GM18517 (cell line): ENCODE results near the gene LRRC8D.

Experiments
- ATAC-seq: cut with Tn5 transposase; IDR thresholded peaks from one replicate; pipeline ENCODE4 v1.9.1; 2021; ENCODE audit warnings: mild to moderate bottlenecking, moderate library complexity; ENCODE audit not compliant: unreplicated experiment

The LRRC8D gene

DNA sequence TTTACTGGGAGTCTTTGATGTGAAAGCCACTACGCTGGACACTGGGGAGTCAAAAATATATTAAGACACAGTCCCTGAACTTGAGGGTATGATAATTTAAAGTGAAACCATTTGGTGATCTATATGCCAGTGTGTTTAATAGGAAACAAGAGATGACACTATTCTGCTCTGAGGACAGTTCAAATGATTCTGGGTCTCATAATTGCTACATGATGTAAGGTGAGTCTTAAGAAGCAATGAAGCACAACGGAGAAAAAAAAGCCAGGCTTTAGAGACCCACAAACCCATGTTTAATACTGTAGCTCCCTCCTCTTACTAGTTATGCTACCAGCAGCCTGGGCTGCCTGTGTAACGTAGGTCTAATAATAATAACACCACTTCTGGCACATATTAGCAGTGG is 14.2 kb upstream of the LRRC8D start:
- no peak for ATAC-seq

DNA sequence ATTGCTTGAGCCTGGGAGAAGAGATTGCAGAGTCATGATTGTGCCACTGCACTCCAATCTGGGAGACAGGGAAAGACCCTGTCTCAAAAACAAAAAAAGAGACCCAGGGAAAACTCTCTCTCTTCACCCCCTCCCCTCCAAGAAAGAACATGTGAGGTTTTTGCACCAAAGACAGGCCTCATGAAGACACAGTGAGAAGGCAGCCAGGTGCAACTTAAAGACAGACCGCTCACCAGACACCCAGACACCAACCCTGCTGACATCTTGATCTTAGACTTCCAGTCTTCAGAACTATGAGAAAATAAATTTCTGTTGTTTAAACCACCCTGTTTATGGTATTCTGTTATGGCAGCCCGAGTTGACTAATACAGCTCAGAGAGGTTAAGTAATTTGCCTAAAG is 13.3 kb upstream of the LRRC8D start:
- ATAC-seq: no peak

DNA sequence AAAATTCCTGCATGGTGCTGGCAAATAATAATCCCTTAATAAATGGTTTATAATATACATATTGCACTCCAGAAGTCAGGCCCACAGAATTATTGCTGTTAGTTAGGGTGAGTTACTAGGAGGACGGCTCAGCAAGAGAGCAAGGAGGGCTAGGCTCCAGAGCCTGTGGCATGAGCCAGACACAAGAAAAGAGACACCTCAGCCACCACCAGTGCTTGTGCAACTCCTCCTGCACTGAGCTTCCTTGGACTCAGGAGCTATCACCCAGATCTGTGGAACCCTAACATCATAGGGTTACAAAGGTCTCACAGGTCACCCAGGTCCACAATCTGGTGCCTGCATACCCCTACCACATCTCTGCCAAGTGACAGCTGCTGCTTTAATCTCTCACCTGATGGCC is 12.8 kb upstream of the LRRC8D start:
- no peak for ATAC-seq

DNA sequence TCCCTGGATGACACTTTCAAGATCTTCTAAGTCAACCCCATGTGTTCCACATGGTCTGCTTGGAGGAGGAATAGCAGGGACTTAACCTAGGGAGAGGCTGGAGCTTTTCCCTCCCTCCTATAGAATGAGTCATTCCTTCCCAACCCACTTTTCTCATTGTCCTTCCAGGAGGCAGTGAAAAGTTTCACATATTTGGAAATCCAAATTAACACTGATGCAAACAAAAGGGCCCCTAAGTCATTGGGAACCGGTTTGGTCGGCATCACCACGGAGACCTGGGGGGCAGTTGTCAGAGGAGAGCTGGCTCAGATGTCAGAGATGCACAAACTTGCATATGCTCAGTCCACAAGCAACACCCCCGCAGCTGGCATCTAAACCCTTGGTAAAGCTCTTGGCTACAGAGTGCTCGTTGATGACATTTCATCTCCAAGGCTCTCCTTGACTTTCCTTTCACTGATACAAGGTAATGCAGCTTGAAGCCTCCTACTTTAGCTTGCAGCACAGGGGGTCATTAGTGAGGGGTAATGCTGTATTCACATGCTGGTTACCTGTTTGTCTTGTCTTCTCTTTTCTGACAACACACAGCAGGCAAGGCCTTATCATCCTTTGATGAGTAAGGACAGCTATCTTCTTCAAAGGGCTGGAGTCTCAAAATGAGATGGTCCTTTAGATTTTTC is 12.3 kb upstream of the LRRC8D start:
- ATAC-seq: no peak

DNA sequence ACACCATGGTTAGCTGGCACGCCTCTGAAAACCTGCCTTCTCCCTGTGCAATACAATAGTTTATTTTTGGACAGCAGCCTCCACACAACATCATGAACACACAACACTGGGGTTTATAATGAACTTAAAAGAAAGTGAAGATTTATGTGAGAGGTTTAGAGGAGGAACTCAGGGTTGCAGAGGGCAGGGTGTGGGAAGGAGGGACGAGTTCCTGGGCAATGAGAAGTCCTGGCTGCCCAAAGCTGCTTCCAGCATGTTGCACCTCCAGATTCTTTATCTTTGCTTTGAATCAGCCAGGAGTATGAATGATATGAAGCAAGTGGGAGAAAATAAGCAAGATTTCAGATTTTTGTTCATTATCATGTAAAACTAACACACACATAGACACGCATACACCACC is 11.3 kb upstream of the LRRC8D start:
- ATAC-seq: no peak

DNA sequence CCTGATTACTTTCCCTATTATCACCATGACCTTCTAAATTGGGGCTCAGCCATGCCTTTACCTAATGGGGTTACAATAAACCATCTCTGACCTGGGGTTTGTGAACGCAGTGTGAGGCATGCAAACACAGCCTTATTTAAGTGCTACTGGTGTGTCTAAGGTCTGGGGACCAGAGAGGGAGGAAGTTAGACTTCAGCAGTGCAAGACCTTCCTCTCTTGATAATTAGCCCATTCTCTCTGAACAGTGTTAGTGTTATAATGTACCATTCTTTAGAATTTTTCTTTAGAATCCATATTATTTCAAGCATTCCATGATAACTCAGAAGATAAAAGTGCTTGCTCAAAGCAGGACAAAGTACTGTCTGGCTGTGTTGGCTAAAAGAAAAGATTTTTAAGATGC is 10.5 kb upstream of the LRRC8D start:
- ATAC-seq: no peak

DNA sequence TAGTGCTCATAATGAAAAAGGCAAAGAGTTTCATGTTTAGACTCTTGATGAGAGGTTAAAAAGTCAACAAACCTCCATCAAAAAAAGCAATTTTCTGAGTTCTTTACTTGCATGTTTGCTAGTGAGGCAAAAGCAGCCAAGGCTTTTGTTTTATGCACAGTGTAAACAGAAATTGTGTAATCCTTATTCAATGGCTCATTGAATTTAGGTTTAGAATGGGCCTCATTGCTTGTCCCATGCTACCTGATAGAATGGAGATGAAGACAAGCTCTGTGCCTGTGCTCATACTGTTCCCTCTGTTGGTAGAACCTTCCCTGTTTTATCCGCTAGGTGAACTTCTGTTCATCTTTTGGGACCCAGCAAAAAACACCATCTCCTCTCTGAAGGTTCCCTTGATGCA is 10.0 kb upstream of the LRRC8D start:
- ATAC-seq: no peak

DNA sequence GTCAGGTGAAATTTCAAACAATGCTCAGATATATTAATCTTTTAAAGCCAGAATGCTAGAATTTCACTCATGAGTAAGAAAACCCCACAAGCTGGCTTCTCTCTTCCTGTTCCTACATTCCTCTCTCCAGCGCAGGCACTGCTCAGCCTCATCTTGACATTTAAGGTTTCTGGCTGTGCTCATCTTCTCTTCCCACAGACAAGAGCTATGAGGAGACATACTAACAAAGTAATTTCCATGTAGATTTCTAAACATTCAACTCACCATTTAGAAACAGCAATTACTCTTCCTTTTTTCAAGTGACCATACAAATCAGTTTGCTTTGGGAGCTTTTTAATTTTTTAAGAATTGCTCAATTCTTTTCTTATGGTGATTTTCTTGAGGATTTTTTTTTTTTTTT is 7.8 kb upstream of the LRRC8D start:
- ATAC-seq: no peak

DNA sequence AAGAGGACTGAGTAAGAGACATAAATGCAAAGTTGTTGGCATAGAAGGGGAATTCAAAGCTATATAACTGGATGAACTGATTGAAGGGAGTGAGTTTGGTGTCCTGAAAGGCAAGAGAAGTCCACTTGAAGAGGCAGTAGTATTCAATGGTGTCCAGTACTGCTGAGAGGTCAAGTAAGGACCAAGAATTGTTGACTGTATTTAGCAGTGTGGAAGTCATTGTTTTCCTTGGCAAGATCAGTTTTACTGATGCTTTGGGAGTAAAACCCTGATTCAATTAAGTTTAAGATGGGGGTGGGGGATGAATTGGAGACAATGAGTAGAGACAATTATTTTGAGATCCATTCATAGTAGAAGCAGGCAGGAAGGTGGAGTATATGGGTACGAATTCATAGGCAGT is 5.8 kb upstream of the LRRC8D start:
- ATAC-seq: no peak

DNA sequence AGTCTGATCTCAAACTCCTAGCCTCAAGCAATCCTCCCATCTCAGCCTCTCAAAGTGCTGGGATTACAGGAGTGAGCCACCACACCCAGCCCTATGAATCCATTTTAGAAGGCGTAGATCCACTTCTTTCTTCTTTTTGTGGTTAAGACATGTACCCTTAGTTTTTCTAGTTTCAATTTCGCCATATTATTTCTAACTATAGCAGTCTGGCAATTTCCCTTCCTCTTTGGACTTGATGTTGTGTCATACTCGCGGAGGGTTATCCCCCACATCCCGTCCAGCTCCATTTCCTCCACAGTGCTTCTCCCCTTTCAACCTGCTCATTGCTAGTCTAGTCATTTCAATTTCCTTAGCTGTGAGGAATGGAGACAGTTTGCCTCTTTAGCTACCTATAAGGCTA is 5.2 kb upstream of the LRRC8D start:
- peak; percentile 49 for ATAC-seq

DNA sequence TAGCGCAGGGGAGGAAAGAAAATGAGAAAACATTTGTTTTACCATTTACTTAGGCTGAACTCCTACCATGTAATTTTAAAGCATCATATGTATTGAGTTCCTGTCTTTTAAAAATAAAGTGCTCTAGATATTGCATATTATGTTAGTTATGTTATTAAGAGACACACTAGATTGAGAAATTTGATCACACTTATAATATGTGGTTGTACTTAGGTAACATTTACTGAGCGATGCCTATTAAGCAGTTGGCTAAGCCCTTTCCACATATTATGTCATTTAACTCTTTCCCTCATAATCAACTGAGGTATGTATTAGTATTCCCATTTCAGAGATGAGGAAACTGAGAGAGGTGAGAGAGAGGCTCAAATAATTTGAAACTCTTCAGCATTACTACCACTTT is 4.5 kb upstream of the LRRC8D start:
- no peak for ATAC-seq

DNA sequence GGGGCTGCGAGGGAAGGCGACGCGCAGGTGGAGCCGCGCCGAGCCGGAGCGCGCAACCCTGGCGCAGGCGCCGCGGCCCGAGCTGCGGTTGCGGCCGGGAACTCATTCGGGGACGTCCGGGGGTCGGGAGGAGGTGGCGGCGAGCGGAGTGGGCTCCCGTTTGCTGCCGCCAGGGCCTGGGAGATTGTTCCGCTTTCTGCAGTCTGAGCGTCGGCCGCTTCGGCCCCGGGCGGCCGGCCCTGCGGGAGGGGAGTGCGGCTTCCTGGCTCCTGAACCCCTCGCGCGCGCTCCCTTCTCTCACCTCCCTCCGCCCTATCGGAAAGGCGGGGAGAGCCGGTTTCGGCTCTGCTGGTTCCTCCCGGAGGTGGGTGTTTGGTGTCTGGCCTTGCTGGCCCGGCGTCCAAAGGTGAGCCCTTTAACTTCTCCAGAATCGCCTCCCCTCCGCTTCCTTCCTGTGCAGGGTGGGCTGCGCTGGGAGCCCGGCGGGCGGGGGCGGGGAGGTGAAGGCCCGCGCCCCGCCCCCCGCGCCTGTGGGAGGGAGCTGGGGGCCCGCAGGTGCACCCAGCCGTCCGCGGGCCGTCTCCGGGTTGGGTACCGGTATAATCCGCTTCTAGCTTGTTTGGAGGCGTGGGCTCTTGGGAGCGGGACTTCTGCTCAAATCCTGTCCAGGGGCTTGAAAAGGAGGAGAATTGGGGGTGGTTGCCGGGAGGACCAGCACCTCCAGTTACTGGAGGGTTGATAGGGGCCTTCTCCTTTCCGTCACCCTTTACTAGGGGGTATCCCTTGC is 683 bp downstream of the LRRC8D start:
- ATAC-seq: peak; percentile 53

DNA sequence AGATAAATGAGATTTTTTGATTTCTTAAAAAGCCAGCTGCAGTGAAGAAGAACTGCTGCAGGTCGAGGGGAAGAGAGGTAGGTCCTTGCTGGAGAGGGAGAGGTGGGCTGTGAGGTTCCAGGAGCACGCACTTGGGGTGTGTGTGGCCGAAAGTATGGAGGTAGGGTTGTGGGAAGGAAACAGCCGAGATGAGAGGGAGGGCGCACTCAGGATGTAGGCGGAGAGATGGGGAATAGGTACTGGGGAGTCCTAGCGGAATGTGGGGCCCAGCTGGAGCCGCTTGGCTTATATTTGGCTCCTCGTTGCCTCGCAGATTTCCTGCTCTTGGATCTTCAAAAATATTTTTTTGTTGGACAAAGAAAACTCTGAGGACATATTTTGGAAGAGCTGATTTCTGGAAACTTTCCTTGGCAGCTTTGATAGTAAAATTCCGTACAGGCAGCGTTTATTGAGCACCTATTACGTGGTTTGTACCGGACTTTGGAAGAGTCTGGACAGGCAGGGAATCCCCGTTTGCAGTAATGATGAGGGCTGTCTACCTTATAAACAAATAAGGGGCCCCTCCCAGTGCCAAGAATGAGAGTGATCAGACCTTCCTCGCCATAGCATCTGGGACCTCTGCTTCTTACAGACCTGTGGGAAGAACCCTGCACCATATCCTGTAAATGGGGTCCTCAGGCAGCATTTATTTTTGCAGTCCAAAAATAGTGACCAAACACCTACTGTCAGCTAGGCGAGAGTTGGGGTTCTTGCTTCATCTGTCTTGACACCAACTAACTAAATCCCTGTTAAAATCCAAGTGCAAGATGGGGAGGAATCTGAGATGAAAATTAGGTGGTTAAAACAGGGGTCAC is 1.5 kb downstream of the LRRC8D start:
- no peak for ATAC-seq

DNA sequence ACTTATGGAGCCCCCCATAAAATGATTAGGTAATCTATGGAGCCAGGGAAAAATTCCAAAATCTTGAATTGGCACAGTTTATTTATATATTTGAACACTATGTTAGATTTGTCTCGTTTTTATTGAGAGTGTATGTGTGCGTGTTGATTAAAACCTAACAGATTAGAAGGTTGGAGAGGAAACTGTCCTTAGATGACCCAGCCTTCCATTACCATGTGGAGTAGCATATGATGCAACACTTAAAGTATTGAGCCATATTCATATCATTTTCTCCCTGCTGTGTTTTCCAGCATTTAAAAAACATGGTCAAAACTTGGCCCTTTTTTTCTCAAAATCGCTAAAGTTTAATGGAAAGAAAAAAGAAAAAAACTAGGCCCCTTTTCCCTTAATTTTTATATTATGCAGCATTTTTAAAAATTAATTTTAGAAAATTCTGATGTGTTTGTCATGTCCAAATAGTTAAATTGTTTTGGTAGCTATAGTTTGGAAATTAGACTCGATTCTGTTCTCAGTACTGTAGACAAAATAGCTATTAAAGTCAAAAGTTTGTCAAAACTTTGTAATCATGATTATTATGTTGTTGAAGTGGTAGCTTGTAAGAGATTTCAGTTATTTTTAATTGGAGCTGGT is 2.3 kb downstream of the LRRC8D start:
- no peak for ATAC-seq

DNA sequence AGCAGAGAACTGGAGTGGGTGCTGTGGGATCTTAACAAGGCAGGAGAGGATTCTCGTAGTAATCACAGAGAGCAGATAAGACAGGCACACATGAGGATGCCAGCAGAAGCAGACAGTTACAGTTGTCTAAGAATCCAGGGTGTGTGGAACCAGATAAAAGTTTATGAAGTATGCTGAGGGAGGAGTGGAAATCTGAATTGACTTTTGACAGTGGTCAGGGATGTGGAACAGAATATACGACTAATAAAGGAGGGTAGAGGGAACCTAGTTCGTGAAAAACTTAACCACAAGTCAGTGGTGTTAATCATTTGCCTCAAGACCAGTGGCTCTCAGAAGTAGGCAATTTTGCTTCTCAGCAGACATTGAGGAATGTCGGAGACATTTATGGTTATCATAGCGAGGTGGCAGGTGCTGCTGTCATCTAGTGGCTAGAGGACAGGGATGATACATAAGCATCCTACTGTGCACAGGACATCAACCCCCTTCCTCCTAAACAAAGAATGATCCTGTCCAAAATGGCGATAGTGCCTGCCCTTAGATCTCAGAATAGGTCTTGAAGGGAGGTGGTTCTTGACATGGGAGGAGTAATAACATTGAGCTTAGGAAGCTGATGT is 3.0 kb downstream of the LRRC8D start:
- ATAC-seq: no peak

DNA sequence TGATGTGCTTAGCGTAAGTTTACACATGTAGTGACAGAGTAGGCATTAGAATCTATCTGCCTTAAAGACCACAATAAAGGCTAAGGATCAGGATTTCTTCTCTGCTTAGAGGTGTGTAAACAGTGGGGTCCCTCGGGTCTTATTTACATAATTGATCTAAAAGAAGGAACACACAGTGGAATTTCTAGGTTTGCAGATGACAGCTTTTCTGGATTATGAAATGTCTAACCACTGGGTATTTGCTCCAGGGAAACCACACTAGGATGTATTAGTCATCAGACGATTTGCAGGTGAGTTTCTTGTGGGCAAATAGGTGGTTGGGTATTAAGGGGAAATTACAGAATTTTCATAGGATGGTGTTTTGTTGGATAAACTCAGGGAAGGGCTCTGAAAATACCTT is 5.8 kb downstream of the LRRC8D start:
- ATAC-seq: no peak

DNA sequence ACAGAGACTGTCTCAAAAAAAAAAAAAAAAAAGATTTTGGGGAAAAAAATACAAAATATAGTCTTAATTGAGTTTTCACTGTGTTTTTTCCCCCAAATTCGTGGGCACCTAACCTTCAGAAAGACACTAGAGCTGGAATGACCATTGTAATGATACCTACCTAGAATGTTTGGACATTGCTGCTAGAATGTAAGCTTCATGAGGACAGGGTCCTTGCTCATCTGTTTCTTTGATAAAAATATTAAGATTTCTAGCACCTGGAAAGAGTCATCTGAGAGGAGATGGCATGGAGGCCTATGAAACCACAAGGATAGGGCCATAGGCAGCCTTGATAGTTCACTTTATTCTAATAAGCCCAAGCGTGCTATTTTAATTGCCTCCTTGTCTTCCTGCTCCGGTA is 6.5 kb downstream of the LRRC8D start:
- ATAC-seq: no peak

DNA sequence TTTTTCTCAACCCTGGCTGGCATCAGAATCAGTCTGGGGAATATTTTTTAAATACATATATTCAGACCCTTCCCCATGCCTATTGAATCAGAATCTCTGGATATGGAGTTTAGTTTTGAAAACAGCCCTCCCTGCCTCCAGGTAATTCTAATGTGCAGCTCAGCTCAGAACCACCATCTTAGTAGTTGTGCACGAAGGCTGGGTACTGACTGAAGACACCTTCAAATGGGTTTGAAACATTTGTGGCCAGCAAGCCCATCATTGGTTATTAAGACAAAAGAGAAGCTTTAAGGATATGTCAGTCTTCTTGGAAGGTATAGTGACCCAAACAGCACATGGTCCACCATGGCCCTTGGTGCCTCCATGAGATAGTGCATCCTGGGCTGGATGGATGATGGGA is 7.1 kb downstream of the LRRC8D start:
- ATAC-seq: no peak

DNA sequence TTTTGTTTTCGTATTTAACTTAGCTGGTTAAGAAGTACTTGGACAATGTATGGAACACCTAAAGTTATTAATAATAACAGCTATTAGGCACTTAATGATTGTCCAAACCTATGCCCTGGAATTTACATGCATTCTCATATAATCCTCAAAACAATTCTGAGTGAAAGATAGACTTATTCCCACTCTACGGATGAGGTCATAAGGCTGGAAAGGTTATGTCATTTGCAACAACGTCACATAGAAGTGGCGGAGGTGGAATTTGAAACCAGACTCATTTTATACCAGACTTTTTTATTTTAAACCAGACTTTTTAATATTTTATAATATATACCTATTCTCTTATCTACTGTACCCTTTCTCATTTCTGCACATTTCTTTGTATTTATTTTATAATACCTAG is 8.4 kb downstream of the LRRC8D start:
- no peak for ATAC-seq

DNA sequence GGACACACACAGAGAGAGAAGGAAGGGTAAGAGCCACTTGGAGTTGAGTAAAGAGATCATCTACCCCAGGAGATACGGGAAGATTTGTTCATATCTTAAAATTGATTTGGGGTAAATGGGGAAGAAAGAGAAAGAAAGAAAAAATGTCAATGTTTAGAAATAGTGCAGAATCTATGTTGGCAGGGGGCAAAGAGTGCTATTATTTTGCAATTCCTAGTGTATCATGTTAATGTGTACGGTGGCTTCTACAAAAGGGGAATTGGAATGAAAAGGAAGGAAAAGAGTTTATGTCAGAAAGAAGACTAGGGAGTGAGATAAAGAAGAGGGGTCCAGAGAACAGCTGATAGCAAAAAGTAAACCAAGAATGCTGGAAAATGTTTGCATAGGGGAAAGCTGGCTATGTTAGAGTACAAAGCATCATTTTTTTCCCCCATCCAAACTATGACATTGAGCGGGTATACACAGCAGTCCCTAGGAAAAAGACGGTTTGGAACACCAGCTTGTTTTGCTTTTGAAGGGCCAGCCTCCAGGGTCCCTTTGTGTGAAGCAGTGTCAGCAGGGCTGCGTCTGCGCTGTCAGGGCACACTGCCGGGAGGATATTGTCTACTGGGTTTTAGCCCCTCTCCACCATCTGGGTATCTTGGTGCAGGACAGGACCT is 10.8 kb downstream of the LRRC8D start:
- no peak for ATAC-seq
